ENCODE data around the gene FCER1A. TPM values are rescaled to one million over a fixed set of nuclear protein-coding genes. Genes with fewer than 3 reads are reported as not detected.

FCER1A gene
- total and polyA plus RNA-seq, 10 donors: 0.43 to 1.7 (median 1.4) TPM; not detected in 6

- intact Hi-C loops (cut with DNase I; ENCODE audit: low total_unique reads): no loop called here
Measured at GRCh38 chr1:159289060-159289459, 13.1 kb upstream of the FCER1A start.

GRCh38 chr1:159291424-159291823 lies 10.7 kb upstream of the FCER1A start:
- DNase-seq: no peak
- TF ChIP-seq POLR2A (IDR thresholded peaks at IDR 0.05): no peak
- TF ChIP-seq POLR2AphosphoS5 (IDR thresholded peaks at IDR 0.05): no peak
- no peak for TF ChIP-seq CTCF (IDR thresholded peaks at IDR 0.05 in 8 of 11, conservative IDR thresholded peaks at IDR 0.05 in 3 of 11)
- Histone ChIP-seq H3K27me3 (replicated peaks in 1 of 7) (no peaks in the 10 kb centered on the region), H3K4me1 (peaks cover 0 to 8% (median 0%) of the 10 kb centered on the region in 6 donors), H3K9me3 (no peaks in the 10 kb centered on the region), H3K4me3 (no peak overlapping the region), H3K27ac (no peak overlapping the region), H3K36me3 (no peaks in the 10 kb centered on the region)
- WGBS, 5 donors: 59 to 79% (median 74%) methylated on average over 1 of the region's 1 CpG
- intact Hi-C loops (cut with DNase I; ENCODE audit: low total_unique reads): no loop called here

More at GRCh38 chr1:159289060-159289459, 13.1 kb upstream of the FCER1A start:
- no peak for DNase-seq
- no peak overlapping the region for H3K27ac ChIP-seq
- 62 to 78% (median 77%) methylated on average over 2 of the region's 2 CpGs for WGBS, 5 donors
- H3K36me3 ChIP-seq: no peaks in the 10 kb centered on the region
- no peak overlapping the region for H3K4me3 ChIP-seq
- no peaks in the 10 kb centered on the region for H3K27me3 ChIP-seq (replicated peaks in 1 of 7)
- H3K9me3 ChIP-seq: no peaks in the 10 kb centered on the region
- TF ChIP-seq POLR2AphosphoS5 (IDR thresholded peaks at IDR 0.05): no peak
- no peak for TF ChIP-seq POLR2A (IDR thresholded peaks at IDR 0.05)
- TF ChIP-seq CTCF (IDR thresholded peaks at IDR 0.05 in 8 of 11, conservative IDR thresholded peaks at IDR 0.05 in 3 of 11): no peak
- peaks cover 0 to 8% (median 0%) of the 10 kb centered on the region in 6 donors for H3K4me1 ChIP-seq

GRCh38 chr1:159296706-159297375 lies 5.3 kb upstream of the FCER1A start:
- WGBS, 5 donors: 79 to 87% (median 85%) methylated on average over 9 of the region's 9 CpGs
- no peak overlapping the region for H3K4me3 ChIP-seq
- no peaks in the 10 kb centered on the region for H3K4me1 ChIP-seq
- no peak overlapping the region for H3K27ac ChIP-seq
- TF ChIP-seq CTCF (IDR thresholded peaks at IDR 0.05 in 8 of 11, conservative IDR thresholded peaks at IDR 0.05 in 3 of 11): no peak
- intact Hi-C loops (cut with DNase I; ENCODE audit: low total_unique reads): no loop called here
- H3K9me3 ChIP-seq: no peaks in the 10 kb centered on the region
- DNase-seq: no peak
- no peaks in the 10 kb centered on the region for H3K36me3 ChIP-seq
- H3K27me3 ChIP-seq (replicated peaks in 1 of 7): peaks cover 0 to 13% (median 0%) of the 10 kb centered on the region in 7 donors

GRCh38 chr1:159300146-159300545 lies 2.0 kb upstream of the FCER1A start:
- TF ChIP-seq CTCF (IDR thresholded peaks at IDR 0.05 in 8 of 11, conservative IDR thresholded peaks at IDR 0.05 in 3 of 11) (no peak), POLR2AphosphoS5 (IDR thresholded peaks at IDR 0.05) (no peak), POLR2A (IDR thresholded peaks at IDR 0.05) (no peak)
- intact Hi-C loops (cut with DNase I; ENCODE audit: low total_unique reads): no loop called here
- DNase-seq: no peak
- no peaks in the 10 kb centered on the region for H3K36me3 ChIP-seq
- H3K9me3 ChIP-seq: no peaks in the 10 kb centered on the region
- no peak overlapping the region for H3K27ac ChIP-seq
- H3K4me1 ChIP-seq: no peaks in the 10 kb centered on the region
- WGBS, 5 donors: 43 to 72% (median 55%) methylated on average over 4 of the region's 4 CpGs
- H3K27me3 ChIP-seq (replicated peaks in 1 of 7): peaks cover 0 to 20% (median 0%) of the 10 kb centered on the region in 7 donors
- H3K4me3 ChIP-seq: no peak overlapping the region

Data from spleen (tissue), 11 donors.